GM20431 (cell line): ENCODE results near the gene TARBP2.

Experiments
- in situ Hi-C: fragments of 300-500 bp; cut with MseI, MboI; formaldehyde crosslinking; loops from one replicate; pipeline ENCODE4 v1.15.0; 2020; ENCODE audit warnings: low sequenced_read_pairs; ENCODE audit not compliant: unreplicated experiment

The TARBP2 gene, protein sequence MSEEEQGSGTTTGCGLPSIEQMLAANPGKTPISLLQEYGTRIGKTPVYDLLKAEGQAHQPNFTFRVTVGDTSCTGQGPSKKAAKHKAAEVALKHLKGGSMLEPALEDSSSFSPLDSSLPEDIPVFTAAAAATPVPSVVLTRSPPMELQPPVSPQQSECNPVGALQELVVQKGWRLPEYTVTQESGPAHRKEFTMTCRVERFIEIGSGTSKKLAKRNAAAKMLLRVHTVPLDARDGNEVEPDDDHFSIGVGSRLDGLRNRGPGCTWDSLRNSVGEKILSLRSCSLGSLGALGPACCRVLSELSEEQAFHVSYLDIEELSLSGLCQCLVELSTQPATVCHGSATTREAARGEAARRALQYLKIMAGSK

DNA sequence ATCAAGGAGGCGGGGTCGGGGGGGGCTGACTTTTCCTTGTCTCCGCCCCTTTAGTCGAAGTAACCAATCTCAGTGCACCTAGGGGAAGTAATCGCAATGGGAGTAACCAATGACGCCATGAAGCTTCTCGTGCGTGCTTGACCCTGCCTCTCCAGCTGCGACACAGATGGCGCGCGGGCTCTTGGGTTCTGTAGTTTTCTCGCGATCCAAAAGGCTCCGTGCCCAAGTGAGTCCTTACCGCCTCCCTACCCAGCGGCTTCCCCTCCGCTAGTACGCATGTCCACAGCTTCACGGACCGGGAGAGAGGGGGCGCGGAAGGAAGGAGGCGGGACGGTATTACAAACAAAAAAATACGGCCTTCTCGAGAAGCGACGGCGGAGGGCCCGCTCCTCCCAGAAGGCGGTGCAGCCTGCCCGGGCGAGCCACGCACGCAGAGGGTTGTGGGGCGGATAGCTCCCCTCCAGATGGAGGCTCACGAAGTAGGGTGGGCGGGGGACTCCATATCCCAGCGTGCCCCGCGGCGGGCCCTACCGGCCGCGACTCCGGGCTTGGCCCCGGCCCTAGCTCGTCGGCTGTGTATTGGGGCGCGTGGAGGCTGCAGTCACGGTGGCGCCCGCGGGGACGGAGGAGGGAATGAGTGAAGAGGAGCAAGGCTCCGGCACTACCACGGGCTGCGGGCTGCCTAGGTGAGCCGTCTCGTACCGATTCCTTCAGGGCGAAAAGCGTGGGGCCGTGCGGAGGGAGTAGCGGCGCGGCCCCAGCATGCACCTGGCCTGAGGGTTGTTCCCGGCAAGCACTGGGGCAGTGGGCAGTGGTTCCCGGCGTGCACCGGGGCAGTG, at the start of gene TARBP2:
Gene TARBP2, plus strand, starts transcription at position 508 of the 839 bp plus-strand sequence. Its CDS starts 126 bp downstream, at position 634.
- in situ Hi-C loops, result no loop called here

DNA sequence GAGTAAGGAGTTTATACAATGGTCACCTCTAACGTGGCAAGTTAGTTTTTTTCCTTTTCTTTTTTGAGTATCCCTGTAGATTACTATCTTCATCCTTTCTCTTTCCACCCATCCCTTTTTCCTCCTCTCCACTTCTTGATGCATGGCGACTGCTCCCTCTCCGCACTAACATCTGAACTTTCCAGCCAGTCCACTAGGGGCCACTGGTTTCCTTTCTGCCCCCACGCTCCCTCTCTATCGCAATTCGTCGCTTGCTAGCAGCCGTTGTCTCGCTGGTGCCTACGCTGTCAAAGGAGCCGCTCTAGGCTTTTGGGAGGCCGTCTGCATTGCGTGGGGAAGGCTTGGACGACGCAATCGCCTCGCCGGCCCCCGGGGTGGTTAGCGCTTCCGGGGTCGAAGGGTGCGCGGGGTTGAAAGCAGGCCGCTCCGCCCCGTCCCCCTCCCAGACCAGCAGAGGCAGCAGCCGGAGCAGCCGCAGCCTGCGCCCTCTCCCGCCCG, 49.4 kb upstream of the TARBP2 start, which contains the start of gene PCBP2:
Gene PCBP2, plus strand, starts transcription at position 442 of the 498 bp plus-strand sequence. CDS start 2,699 bp downstream, outside the sequence.
- in situ Hi-C loops, result no loop called here

DNA sequence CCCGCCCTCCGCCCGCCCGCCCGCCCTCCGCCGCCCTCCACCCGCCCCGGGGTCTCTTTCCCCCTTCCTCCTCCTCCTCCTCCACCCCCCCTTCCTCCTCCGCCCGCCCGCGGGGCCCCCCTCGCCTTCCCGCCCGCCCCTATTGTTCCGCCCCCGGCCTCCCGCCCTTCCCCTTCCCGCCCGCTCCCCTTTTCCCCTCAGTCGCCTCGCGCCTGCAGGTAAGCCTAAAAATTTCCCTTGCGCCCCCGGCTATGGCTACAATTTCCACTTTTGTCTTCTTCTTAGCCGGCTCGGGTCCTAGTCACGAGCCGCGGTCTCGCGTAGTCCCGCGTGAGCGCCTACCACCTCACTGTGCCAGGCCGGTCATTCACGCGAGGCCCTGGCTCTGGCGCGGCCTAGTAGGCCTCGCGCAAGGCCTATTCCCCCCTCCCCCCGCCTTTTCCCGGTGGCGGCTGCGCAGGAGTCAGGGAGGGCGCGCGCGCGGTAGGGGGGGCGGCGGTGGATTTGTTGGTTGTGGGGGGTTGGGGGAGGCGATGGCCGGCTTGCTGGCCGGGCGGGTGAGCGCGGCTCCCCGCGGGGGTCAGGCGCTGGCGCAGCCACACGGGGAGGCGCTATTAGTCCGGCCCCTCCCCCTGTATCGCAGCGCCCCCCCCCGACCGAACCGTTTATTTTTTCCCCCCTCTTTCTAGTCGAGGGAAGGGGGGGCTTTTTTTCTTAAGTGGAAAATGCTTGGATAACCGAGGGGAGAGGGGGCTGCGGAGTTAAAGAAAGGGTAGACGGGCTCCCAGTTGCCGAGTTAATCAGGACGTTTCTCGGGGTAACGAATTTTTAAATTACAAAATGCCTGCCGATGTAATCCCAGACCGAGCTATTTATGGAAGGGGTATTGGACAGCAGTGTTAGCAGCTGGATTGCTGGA, 48.7 kb upstream of the TARBP2 start:
- in situ Hi-C loops, result no loop called here

DNA sequence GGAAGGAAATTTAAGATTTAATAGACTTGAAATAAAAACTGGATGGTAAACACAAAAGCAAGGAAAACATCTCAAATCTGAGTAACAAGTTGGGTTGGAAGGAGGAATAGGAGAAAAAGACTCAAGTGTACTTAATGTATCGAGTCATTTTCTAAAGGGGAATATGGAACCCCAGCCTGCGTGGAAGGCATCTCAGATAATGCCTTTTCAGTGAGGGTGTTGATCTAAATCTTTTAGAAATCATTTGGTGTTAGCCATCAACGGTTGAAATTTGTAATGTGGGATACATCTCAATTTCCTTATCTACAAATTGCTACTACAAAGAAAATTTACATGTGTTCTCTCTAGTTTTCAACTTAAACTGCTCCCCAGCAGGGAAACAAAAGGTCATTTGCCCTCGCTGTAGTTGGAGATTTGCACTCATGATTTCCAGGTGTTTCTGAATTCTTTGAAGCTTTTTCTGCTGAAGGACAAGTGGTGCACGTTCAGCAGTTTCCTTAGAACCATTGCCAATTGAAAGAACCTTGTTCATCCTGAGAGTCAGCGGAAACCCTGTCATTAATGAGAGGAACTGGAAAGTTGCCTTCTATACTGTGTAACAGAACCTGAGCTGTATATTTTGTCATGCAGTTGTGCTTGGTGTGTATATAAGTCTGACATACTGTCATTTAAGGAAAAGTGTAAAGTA, 47.0 kb upstream of the TARBP2 start:
- in situ Hi-C loops, result no loop called here

DNA sequence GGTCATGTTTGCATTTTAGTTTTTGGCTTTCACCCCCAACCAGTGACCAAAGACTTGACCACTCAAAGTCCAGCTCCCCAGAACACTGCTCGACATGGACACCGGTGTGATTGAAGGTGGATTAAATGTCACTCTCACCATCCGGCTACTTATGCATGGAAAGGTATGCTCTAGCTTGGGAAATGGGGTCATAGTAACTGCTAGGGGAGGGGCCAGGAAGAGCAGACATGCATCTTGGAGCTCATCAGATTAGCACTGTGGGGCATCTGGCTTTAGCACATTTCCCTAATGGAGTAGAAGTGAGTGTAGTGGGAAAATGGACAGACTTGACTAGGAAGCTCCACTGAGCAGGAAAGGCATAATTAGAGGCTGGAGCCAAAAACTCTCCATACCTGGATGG, 46.4 kb upstream of the TARBP2 start:
- in situ Hi-C loops, result no loop called here

DNA sequence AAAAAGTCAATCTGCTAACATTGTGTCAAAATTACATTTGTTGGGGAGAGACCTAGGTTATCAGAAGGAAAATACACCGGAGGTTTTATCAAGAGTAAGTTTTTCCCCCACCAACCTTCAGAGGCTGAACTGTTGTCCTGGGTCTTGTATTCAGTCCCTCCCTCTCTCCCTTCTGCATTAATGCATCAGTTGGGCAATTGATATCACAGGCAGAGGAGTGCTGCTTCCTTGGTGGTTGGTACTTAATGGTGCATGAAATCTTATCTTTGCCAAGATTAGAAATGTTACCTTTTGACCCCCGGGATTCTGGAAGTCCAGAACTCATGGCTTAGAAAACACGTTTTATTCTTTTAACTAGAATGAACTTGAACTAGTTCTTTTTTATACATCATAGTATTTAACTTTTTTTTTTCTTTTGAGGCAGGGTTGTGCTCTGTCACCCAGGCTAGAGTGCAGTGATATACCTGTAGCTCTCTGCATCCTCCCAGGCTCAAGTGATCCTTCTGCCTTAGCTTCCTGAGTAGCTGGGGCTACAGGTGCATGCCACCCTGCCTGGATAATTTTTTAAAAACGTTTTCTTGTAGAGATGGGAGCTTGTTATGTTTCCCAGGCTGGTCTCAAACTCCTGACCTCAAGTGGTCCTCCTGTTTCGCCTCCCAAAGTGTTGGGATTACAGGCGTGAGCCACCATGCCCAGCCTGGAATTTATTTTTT, 44.3 kb upstream of the TARBP2 start:
- in situ Hi-C loops, result no loop called here

DNA sequence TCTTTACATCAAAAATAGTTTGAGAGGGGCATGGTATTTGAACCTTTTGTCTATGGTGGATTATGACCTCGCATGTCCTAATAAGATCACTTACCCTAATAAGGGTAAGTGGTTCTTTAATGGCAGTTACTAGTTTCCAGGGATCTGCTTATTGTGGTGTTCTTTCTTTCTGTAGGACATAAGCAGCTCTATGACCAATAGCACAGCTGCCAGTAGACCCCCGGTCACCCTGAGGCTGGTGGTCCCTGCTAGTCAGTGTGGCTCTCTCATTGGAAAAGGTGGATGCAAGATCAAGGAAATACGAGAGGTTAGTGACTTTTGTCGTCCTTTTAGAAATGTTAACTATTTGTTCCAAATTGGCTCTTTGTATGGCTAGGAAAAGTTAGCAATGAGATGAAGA, 42.0 kb upstream of the TARBP2 start:
- in situ Hi-C loops, result no loop called here

DNA sequence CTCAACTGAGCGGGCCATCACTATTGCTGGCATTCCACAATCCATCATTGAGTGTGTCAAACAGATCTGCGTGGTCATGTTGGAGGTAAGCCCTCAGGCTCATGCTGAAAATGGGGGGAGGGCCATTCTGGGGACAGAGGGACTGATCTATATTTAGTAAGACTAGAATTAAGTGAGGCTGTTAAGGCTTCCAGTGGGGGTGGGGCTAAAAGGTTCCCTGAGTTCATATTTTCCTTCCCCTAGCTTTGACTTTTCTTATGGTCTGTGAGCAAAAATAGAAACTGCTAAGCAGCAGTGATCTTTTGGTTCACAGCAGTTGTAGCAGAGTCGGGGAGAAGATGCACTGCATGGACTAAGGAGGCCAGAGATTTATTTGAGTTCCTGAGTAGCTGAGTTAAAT, 40.0 kb upstream of the TARBP2 start:
- in situ Hi-C loops, result no loop called here

DNA sequence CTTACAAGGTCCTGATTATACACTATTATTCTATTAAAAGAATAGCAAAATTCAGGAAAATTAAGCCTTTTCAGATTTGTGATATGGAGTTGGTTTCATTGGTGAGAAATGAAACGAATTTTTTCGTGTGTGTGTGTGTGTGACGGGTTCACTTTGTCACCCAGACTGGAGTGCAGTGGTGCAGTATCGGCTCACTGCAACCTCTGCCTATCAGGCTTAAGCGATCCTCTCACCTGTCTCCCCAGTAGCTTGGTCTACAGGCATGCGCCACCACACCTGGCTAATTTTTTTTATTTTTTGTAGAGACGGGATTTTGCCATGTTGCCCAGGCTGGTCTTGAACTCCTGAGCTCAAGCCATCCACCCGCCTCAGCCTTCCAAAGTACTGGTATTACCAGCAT, 39.5 kb upstream of the TARBP2 start:
- in situ Hi-C loops, result no loop called here

DNA sequence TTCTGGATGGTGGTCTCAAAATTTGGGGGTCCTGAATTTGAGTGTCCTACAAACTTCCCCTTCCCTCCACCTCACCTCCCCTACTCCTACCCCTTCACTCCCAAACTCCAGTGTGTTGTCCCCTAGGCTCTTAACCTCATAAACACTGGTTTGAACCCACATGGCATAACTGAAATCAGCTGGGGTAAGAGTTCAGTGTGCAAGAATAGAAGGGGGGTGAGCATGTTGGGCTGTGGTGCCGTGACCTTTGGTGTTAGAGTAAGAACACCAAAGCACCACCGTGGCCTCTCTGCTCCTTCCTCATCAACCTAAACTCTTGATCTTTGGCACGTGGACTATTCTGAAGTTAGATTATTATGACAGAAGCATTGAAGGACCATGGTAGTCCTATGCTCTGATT, 38.1 kb upstream of the TARBP2 start:
- in situ Hi-C loops, result no loop called here

DNA sequence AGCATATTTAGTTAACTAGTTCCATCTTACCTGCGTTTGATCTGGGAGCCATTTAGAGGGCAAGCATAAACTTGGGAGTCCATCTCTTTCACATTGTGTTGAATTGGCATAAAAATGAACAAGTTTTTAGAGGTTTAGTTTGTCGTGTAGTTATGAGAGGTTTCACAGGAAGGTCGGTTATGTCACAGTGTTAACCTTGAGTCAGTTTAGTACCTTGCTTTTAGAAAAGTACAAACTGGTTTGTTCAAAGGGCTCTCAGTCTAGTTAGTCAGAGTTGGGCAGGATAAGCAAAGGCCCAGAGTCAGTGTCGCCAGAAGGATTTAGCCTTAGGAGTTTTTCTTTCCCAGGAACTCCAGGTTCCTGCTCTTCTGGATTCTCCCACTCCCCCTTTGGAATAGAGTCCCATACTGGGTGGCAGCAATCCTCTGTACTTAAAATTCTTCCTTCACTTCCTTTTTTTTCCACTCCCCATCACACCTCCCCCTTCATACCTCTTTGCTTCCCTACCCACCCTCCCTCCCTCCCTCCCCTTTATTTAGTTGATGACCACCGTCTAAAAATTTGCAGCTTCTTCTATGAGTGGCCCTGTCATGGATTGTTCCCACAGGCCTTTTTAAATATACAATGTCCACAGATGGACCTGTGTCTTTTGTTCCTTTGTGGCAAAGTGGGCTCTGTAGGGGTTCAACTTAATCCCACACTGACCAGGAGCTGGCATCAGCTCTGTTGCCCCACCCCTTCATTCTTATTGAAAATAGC, 37.1 kb upstream of the TARBP2 start:
- in situ Hi-C loops, result no loop called here

DNA sequence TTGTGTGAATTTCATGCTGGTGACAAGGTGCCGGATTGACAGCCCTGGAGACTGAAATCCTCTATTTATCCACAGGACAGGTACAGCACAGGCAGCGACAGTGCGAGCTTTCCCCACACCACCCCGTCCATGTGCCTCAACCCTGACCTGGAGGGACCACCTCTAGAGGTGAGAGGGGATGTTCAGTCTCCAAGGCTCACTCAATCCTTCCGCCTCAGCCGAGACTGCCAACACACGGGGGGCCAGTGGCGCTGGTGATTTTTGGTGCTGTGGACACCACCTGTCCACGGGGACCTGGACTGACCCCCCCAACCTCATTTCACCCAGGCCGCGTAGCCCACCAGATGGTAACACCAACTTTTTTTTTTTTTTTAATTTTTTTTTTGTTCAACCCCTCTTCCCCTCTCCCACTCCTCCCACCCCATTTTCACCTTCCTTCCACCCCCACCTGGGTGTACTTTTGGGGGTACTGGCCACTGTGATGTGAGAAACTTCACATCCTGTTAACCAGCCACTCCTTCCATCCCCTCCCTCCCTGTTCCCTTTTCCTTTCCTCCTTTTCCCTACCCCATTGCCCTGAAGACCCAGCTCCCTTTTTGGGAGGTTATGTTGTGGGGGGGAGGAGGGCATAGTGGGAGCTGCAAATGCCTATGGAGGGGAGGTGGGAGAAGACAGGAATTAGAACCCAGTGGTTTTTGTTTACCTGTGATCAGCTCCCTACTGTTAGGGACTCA, 36.2 kb upstream of the TARBP2 start:
- in situ Hi-C loops, result no loop called here

DNA sequence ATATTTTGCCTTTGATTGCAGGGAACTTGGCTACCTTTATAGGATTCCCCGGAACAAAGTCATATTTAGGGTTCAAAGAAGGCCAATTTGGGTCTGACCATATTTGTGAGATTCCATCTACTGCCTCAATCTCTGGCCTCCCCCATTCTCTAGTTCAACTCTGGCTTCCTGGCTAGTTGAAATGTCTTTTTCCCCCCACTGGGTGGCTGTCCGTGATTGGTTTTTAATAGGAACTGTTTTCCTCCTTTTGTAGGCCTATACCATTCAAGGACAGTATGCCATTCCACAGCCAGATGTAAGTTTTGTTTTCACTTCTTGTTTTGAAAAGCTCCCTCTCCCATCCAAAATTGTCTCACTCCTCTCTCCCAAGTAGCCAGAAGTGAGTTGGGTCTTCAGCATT, 35.4 kb upstream of the TARBP2 start:
- in situ Hi-C loops, result no loop called here

DNA sequence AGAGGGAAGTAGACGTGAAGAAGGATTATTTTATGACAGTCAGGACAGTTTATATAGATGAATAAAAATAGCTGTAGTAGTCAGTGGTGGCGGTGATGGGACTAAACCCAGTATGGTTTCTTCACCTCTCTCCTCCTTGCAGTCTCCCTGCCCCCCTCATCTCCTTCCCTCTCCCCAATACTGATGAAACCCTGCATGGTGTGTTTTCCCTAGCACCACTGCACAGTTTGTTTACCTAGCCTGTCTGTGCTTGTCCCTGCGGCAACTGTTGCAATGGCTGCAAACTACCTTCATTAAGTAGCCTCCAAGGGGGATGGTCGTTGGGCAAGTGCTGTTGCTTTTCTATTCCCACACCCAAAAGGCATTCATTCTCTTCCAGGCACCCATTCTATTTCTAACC, 34.4 kb upstream of the TARBP2 start:
- in situ Hi-C loops, result no loop called here

DNA sequence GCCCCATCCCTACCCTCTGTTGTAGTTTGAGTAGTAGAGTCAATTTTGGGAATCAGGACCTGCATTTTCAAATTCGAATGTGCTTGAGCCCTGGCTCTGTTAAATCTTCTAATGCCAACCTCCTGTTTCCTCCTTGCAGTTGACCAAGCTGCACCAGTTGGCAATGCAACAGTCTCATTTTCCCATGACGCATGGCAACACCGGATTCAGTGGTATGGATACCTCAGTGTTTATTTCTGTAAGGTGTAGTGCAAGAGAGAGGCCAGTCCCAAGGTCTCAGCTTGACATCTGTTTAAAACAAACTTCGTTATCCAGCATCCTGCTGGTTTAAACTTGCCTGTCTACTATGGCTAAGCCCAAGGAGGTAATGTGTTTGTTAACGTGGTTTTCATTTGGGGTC, 34.0 kb upstream of the TARBP2 start:
- in situ Hi-C loops, result no loop called here

DNA sequence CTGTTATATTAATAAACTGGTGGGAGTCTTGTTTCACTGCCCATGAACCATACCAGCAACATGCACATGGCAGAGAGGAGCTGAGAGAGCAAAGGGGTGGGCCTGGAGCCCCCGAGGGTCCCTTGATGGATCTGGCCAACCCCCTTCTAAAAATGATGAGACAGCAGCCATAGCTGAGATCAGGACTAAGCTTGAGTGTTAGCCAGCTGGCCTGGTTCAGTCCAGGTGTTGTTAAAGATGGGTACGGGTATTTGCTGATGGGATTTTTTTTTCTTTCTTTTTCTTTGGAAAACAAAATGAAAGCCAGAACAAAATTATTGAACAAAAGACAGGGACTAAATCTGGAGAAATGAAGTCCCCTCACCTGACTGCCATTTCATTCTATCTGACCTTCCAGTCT, 33.2 kb upstream of the TARBP2 start:
- in situ Hi-C loops, result no loop called here

DNA sequence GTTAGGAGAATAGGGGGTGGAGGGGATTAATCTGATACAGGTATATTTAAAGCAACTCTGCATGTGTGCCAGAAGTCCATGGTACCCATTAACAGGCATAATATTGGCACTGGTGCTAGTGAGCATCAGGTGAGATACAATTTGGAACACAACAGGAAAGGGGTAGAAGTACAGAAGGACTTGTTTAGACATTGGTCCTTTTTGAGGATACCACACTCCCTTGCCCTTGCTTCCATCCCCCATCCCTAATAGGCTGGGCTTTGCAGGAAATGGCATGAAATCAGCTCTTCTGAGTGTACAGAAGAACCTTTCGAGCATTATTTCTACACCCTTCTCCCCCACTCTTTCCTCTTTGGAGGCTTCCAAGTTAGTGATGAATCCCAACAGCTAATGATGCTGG, 32.8 kb upstream of the TARBP2 start:
- in situ Hi-C loops, result no loop called here
